Body of pancreas (tissue), 4 donors: Measurements from ENCODE around the gene RTN3.

ENCODE experiments used
- POLR2A ChIP-seq, 3 donors: fragments of 450-650 bp; IDR thresholded peaks; one replicate each; pipeline ENCODE4 v1.6.1; 2016; ENCODE audit warnings: antibody characterized with exemption in 3 of 3, mild to moderate bottlenecking in 2 of 3
- TF ChIP-seq, protein P1 (sequence below), 7 experiments: fragments of 450-650 bp in 4 of 7; fragments of 200-600 bp in 3 of 7; sonication (generic) in 3 of 7; IDR thresholded peaks; one replicate each; pipeline ENCODE4 v1.5.1; 2016 to 2019; ENCODE audit warnings: antibody characterized with exemption in 7 of 7

- TF ChIP-seq, protein P1, sequence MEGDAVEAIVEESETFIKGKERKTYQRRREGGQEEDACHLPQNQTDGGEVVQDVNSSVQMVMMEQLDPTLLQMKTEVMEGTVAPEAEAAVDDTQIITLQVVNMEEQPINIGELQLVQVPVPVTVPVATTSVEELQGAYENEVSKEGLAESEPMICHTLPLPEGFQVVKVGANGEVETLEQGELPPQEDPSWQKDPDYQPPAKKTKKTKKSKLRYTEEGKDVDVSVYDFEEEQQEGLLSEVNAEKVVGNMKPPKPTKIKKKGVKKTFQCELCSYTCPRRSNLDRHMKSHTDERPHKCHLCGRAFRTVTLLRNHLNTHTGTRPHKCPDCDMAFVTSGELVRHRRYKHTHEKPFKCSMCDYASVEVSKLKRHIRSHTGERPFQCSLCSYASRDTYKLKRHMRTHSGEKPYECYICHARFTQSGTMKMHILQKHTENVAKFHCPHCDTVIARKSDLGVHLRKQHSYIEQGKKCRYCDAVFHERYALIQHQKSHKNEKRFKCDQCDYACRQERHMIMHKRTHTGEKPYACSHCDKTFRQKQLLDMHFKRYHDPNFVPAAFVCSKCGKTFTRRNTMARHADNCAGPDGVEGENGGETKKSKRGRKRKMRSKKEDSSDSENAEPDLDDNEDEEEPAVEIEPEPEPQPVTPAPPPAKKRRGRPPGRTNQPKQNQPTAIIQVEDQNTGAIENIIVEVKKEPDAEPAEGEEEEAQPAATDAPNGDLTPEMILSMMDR (IDR thresholded peaks at IDR 0.05): no peak
- no peak for TF ChIP-seq POLR2A (IDR thresholded peaks at IDR 0.05)
These were observed 79.9 kb downstream of the RTN3 start for GRCh38 chr11:63761188-63761587.
